Posterior cingulate gyrus (tissue), 11 donors: ENCODE results near the gene KRTAP4-3.
"Not testable (repeated sequence)": the region's sequence is repeated elsewhere in the genome, so short reads cannot be mapped to it uniquely, and the experiment has no call there.

Experiments used
- DNase-seq, 10 donors: peaks; one replicate each; pipeline versions ENCODE4 v3.0.0 to v3.0.0-alpha.2; 2020 to 2021; ENCODE audit warnings: mixed read lengths in 3 of 10
- intact Hi-C: fragments of 100-400 bp; cut with DNase I; formaldehyde crosslinking; loops from one replicate; pipeline ENCODE4 v1.15.1; 2023

Gene KRTAP4-3

GRCh38 chr17:41119696-41120690, 48.0 kb downstream of the KRTAP4-3 start:
- DNase-seq, intact Hi-C loops: not testable (repeated sequence)

- intact Hi-C loops: no loop called here
- DNase-seq: no peak
Measured at GRCh38 chr17:41118721-41119120, 49.3 kb downstream of the KRTAP4-3 start.

GRCh38 chr17:41117846-41118386, 50.1 kb downstream of the KRTAP4-3 start, which contains the start of gene KRTAP4-11:
Gene KRTAP4-11, minus strand, starts transcription at chr17:41118373. Its CDS starts 58 bp downstream, at chr17:41118315.
- intact Hi-C loops: not testable (repeated sequence)
- peak in 1 of 10 donors; percentile 70 for DNase-seq
